ENCODE data around the gene JOSD2.

GRCh38 chr19:50465000-50465399 lies 46.0 kb downstream of the JOSD2 start:
- TF ChIP-seq, protein P1, sequence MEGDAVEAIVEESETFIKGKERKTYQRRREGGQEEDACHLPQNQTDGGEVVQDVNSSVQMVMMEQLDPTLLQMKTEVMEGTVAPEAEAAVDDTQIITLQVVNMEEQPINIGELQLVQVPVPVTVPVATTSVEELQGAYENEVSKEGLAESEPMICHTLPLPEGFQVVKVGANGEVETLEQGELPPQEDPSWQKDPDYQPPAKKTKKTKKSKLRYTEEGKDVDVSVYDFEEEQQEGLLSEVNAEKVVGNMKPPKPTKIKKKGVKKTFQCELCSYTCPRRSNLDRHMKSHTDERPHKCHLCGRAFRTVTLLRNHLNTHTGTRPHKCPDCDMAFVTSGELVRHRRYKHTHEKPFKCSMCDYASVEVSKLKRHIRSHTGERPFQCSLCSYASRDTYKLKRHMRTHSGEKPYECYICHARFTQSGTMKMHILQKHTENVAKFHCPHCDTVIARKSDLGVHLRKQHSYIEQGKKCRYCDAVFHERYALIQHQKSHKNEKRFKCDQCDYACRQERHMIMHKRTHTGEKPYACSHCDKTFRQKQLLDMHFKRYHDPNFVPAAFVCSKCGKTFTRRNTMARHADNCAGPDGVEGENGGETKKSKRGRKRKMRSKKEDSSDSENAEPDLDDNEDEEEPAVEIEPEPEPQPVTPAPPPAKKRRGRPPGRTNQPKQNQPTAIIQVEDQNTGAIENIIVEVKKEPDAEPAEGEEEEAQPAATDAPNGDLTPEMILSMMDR (conservative IDR thresholded peaks at IDR 0.05; ENCODE audit: low read depth, low read length): no peak
- TF ChIP-seq EZH2 (IDR thresholded peaks at IDR 0.05; ENCODE audit: low read length, unreplicated experiment) (no peak), EZH2phosphoT487 (IDR thresholded peaks at IDR 0.05; ENCODE audit: borderline replicate concordance, low read length) (no peak)
